ENCODE measurements around the gene IQGAP2.
"Not testable (repeated sequence)": the region's sequence is repeated elsewhere in the genome, so short reads cannot be mapped to it uniquely, and the experiment has no call there.

Gene IQGAP2

DNA sequence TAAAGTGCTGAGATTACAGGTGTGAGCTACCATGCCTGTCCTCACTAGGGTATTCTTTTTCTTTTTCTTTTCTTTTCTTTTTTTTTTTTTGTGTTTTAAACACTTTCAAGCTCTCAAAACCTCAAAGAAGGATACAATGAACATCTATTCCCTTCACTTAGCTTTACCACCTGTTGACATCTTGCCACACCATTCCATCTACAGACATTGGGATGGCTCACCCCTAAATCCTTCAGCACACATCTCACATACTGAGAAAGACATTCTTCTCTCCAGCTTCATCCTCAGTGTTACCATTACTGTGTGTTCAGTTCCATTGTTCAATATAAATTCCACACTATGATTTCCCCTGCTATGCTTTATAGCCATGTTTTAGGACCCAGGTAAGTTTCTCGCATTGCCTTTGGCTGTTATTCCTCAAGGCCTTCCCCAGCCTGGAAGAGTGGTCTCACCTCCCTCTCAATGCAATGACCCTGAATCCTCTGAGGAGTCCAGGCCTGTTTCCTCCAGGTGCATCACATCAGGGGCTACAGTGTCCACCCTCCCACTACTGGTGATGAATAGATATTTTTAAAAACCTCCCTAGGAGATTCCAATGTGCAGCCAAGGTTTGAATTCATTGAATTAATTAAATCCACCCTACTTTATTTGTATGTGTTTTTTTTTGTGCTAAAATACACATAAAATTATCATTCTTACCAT is 16.7 kb downstream of the IQGAP2 start:
- no peak for DNase-seq (ENCODE audit: low read depth)

DNA sequence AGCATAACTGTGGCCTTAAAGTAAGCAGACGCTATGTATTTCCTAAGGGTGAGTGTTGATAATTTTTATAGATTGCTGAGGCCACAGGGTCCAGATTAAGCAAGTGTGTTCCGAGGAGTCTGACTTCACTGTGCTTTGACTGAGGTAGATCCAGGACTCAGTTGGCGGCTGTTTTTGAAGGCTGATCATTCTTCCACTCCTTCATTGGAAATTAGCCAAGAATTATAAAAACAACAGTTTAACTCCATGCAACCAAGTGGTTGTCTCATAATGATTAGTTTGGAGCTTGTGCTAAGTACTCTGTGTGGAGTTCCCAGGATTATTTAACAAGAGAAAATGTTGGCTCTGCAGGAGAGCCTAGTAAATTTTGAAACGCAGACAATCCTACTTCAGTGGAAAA is 19.1 kb downstream of the IQGAP2 start:
- DNase-seq (ENCODE audit: low read depth), result no peak

DNA sequence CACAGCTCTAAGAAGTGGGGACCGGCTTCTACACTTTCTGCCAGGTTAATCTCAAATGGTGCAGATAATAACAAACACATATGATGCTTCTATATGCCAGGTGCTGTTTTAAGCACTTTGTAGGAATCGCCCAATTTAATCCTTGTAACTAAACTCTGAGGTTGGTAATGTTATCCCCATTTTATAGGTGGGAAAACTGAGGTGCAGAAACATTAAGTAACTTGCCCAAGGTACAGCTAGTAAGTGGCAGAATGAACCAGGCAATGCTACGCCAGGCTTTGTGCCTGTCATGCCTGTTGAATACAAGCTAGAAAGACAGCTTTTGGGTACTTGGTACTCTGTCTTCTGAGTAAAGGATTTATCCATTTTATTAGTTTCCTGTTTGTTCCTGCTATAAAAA is 19.7 kb downstream of the IQGAP2 start:
- DNase-seq (ENCODE audit: low read depth), result no peak

DNA sequence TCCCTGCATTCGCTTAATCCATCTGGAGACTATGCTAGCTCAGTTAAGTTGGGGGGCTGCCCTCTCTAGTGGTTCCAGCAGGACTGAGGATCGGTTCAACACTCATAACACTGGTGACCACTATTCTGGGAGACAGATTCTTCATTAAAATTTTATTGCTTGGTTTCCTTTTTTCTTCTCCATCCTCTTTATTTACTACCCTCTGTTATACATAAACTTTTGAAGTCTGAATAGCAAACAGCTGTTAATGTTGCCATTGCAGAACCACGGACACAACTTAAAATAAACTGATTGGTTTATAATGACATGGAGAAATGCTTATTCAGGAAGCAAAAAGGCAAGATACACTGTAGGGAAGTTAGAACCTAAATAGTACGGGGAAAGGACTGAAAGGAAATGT is 22.1 kb downstream of the IQGAP2 start:
- no peak for DNase-seq (ENCODE audit: low read depth)

DNA sequence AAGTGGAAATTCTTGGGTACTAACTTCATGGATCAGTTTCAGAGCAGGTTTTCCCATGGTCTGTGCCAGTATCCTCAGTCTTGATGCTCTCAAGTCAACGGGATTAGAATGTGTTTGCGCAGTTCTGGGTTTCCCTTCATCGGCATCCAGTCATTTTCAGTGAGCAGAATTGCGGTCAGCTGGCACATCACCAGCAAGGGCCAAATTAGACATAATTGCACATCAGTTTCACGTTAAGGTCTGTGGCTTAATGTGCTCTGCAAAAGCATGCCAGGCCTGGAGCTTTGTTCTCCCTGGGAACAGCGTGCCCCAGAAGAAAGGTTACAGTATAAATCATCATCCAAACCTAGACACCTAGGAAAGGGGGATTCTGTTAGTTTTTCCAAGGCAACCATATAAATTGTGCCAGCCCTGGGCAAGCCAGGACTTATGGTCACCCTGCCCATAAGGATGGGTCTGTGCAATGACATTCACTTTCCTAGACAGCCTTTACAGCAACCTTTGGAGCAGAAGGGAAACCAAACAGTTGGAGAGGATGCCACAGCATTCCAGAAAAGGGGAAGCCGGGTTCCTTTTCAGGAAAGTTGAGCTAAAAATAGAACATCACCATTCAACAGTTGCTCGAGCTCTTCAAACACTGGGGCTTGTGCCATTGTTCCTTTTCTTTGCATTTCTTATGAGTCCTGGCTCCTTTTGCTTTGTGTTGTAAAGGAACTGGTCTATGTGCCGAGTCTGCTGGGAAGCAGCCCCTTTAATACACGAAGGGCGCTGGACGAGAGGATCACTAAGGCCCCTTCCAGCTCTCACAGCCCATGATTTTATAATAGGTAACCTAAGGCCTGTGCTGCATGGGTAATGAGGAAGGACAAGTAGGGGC is 23.1 kb downstream of the IQGAP2 start:
- no peak for DNase-seq (ENCODE audit: low read depth)

DNA sequence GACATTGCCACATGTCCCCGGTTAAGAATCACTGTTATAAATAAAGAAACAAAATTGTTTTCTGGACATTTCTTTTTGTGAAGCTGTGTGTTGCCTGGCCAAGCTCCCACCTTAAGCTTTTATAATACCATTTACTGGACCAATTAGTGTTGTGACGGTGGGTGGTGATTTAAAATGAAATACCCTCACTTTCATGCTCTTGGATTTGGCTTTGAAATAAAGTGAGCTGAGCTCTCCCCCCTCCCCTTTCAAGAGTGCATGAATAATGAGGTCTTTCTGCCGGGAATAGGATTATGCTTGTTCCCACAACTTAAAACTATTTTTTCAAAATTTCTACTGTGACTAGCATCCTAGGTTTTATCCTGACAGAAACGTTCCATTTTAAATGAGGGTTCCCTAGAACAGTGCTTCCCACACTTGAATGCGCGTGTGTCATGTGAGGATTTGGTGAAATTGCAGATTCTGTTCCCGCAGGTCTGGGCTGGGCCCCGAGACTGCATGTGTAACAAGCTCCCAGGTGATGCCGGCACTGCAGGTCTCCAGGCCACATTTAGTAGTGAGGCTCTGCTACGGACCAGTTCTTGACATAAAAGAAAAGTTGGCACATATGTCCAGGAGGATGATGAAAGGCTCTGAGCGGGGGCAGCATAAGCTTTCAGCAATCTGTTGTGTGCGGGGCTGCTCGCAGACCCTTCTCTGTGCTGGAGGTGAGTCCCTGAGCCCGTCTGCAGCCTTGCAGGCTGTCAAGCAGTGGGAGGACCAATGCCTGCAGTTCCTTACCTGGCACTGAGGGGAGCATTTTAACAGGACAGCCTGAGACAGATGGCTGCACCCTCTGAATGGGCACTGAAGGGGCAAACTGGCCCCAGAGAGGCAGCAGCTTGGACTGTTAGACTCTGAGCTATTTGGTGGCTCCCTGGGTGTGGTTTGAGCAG is 24.4 kb downstream of the IQGAP2 start:
- no peak for DNase-seq (ENCODE audit: low read depth)

DNA sequence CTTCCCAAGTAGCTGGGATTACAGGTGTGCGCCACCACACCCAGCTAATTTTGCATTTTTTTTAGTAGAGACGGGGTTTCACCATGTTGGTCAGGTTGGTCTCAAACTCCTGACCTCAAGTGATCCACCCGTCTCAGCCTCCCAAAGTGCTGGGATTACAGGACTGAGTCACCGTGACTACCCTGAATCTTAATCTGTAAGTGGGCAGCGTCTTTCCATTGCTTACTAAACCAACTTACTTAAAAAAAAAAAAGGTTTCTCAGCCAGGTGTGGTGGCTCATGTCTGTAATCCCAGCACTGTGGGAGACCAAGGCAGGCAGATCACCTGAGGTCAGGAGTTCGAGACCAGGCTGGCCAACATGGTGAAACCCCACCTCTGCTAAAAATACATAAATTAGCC is 25.5 kb downstream of the IQGAP2 start:
- not testable (repeated sequence) for DNase-seq (ENCODE audit: low read depth)

DNA sequence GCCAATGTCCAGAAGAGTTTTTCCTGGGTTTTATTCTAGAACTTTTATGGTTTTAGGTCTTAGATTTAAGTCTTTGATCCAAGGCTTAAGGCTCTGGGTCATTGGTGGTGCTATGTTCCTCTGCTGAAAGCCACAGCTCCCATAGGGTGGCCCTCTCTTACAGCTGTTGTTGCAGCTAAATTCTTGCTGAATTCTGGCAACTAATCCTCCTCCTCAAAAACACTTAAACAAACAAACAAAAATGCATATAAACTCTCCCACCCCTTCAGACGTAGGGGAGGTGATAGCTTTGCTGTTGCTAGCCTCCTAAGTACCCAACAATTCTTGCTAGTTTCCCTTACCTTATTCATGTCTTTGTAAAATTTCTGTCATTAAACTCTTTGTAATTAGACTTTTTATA is 30.2 kb downstream of the IQGAP2 start:
- DNase-seq (ENCODE audit: low read depth), result no peak

DNA sequence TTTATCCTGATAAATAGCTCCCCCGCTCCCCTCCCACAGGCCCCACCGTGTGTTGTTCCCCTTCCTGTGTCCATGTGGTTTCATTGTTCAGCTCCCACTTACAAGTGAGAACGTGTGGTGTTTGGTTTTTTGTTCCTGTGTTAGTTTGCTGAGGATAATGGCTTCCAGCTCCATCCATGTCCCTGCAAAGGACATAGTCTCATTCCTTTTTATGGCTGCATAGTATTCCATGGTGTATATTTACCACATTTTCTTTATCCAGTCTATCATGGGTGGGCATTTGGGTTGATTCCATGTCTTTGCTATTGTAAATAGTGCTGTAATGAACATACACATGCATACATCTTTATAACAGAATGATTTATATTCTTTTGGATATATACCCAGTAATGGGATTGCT is 34.4 kb downstream of the IQGAP2 start:
- not testable (repeated sequence) for DNase-seq (ENCODE audit: low read depth)

DNA sequence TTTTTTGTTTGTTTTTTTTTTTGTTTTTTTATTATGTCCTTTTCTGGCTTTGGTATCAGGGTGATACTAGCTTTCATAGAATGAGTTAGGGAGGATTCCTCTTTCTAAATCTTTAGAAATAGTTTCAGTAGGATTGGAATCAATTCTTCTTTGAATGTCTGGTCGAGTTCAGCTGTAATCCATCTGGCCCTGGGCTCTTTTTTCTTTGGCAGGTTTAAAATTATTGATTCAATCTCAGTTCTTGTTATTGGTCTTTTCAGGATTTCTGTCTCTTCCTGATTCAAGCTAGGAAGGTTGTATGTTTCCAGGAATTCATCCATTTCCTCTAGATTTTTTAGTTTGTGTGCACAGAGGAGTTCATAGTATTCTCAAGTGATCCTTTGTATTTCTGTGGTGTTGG is 34.9 kb downstream of the IQGAP2 start:
- no peak for DNase-seq (ENCODE audit: low read depth)

DNA sequence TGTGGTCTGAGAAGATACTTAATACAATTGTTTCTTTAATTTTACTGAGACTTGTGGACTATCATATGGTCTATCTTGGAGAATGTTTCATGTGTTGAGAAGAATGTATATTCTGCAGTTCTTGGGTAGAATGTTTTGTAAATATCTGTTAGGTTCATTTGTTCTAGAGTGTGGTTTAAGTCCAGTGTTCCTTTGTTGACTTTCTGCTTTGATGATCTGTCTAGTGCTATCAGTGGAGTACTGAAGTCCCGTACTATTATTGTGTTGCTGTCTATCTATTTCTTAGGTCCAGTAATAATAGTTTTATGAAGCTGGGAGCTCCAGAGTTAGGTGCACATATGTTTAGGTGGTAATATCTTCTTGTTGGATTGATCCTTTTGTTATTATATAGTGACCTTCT is 36.1 kb downstream of the IQGAP2 start:
- DNase-seq (ENCODE audit: low read depth), result no peak

DNA sequence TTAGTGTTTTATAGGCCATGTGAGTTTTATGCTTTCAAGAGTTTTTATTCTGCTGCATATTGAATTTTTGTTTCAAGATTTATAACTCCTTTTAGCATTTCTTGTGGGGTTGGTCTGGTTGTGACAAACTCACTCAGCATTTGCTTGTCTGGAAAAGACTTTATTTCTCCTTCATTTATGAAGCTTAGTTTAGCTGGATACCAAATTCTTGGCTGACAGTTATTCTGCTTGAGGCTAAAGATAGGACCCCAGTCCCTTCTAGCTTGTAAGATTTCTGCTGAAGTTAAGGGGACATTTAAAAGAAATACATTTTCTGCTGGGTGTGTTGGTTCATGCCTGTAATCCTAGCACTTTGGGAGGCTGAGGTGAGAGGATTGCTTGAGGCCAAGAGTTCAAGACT is 36.8 kb downstream of the IQGAP2 start:
- no peak for DNase-seq (ENCODE audit: low read depth)

DNA sequence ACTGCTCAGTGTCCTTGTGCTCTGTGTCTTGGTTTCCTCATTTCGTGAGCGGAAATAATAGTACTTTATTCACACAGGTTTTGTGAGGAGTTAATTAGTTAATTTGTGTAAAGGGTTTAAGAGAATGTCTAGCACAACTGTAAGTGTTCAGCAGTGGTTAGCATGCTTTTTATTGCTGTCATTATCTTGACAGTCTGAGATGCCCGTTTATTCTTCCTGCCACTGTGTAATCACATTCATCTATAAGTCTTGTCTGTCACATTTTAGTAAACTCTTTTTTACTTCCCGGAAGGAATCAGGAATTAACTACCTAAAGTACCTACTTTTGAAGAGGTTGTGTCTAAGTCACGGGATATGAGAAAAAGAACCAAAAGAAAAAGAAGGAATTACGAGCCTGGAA is 38.0 kb downstream of the IQGAP2 start:
- no peak for DNase-seq (ENCODE audit: low read depth)

DNA sequence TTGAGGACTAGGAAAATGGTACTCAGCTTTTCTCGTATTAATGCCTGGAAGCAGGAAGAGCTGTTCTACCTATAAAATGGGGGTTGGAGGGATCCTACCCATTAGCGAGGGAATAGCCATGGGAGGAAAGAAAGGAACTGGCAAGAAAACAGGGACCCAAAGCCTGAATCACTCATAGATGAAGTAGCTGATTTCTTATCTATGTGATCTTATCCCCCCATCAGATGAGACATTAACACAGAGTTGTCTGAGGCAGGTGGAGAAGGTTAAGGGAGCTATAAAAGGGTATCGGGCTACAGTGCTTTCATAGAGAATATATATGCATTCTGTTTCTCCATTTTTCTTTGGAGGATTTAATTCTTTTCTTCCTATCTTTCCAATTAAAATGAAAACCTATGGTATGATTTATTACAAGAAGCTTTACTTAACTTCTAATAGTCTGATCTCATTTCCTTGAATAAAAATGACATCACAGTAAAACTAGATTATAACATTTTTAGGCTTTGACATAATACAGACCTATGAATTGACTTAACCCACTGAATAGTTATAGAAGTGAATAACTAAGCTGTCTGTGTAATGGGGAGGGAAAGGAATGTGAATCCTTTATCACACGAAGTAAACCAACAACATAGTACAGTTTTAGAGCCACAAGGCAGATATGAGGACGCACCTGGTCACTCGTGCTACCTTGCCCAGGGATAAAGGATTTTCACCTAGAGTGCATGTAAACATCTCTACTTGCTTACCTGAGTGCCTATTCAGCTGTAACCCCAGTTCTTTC is 39.0 kb downstream of the IQGAP2 start:
- no peak for DNase-seq (ENCODE audit: low read depth)

DNA sequence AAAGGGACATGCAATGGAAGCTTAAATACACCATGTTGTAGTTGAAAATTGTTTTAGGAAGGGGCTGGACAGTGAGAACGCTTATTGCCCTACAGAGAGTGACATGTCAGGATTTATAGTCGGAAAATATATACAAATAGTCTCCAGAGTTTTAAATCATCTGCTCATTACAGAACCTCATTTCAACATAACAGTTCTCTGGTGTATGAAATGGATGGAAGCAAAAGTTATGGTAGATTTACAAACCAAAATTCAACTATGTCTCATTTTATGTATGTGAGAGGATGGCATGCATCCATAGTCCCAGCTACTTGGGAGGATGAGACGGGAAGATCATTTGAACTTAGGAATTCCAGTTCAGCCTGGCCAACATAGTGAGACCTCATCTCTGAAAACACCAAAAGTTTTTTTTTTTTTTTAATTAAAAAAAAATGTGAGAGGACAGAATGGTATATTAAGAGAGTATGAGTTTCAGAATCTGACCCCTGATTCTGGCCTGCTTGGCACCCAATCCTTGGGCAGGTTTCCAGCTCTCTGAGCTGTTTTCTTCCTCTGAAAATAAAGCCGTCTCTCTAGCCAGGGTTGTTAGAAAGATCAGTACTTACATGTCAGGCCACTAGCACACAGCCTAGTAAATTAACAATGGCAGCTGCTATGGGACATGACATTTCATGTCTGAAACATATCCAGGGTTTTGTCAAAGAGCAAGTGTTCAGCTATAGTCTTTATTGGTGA is 40.1 kb downstream of the IQGAP2 start:
- DNase-seq (ENCODE audit: low read depth), result no peak

DNA sequence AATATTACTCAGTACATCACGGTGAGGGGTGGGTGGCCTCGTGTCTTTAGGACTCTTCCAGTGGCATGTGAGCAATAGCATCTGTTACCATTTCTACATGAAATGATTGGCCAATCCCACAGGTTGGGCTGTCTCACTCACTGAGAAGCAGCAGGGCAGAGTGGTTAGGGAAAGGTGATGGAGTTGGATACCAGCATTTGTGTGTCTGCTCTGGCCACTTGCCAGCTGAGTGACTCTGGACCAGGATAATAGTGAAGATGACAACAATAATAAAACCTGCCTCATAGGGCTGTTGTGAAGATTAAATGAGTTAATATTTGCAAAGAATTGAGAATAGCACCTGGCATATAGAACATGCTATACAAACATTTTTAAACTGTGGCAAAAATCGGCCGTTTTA is 42.0 kb downstream of the IQGAP2 start:
- DNase-seq (ENCODE audit: low read depth), result no peak

DNA sequence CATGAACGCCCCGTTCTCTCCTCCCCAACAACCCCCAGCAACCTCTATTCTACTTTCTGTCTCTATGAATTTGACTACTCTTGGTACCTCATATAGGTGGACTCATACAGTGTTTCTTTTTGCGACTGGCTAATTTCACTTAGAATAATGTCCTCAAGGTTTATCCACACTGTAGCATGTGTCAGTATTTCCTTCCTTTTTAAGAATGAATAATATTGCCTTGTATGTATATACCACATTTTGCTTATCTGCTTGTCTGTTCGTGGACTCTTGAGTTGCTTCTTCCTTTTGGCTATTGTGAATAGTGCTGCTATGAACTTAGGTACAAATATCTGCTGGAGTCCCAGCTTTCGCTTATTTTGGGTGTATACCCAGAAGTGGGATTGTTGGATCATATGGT is 42.7 kb downstream of the IQGAP2 start:
- no peak for DNase-seq (ENCODE audit: low read depth)

DNA sequence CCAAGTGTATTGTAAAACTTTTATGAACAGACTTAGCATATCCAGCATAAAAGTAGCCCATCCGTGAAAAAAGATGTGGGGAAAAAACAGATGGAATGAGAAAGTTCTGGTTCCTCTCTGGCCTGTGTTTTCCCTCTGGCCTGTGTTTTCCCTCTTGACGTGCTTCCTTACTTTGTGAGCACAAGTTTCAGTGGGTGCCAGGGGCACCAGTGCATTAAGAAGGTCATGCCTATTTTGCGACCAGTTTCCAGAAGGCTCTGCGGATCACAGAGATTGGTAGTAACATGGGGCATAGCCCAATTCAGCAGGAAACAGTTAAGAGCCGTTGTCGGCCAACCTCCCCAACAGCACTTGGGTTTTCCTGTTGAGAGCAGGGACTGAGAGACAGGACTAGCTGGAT is 43.7 kb downstream of the IQGAP2 start:
- DNase-seq (ENCODE audit: low read depth), result no peak

DNA sequence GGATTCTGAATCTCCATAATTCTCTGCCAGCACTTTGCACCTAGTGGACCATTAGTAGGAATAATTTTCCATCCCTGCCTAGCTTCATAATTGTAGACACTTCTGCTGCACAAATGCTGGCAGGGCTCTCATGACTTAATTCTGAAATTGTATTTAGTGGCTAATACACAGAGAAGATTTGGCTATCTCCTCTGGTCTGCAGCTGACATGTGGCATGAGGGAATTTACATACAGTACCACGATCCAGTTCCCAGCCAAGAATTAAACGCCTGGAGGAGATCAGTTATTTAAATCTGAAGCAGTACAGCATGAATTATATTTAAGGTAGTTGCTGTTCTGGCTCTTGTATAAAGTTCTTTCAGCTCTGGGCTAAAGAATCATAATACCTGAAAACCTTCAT is 46.5 kb downstream of the IQGAP2 start:
- no peak for DNase-seq (ENCODE audit: low read depth)

DNA sequence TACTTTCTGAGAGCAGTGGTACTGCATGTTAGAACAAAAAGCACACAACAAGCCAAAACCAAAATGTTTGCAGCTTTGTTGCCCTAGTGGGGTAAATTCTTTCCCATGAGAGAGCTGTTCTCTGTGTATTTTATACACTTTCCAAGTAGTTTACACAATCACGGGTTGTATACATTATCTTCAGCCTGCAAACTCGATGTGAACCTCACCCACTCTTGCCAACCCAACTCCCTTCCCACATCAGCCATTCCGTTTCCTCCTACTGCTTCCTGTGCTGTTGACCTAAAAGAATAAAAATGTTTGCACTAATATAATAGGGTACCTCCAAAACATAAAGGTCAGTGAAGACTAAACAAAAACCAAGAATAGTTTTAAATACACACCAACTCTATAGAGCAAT is 47.0 kb downstream of the IQGAP2 start:
- DNase-seq (ENCODE audit: low read depth), result no peak

All from stromal cell of bone marrow (primary cell).